Measurements from ENCODE around the gene TMOD1. TPM values are rescaled to one million over a fixed set of nuclear protein-coding genes. Genes with fewer than 3 reads are reported as not detected.
A peak's percentile ranks its signal among the peaks of the same experiment; 100 is the strongest.

TMOD1 gene
- total RNA-seq, 1 donor from 2014 or later: not detected

DNA sequence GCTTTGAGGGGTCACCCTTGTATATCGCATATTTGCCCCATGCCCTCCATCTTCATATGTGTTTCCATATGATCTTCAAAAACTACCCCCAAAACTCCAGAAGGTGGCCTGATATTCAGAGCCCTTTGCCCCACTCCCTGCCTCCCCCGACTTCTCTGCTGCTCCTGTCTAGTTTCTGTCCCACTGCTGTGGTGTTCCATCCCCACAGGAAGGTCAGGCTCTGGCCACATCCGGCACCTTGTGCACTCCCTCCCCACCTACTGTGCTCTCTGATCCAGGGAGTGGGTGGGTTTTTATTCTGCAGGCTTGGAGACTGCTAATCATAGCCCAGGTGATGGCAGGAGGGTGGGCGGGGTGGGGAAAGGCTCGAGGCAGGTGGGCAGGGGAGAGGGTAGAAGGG is 52.4 kb downstream of the TMOD1 start:
- H3F3A ChIP-seq (ENCODE audit: low read depth): no peaks in the 10 kb centered on the region
- no peak overlapping the region for H2AFZ ChIP-seq (replicated peaks)
- no peak overlapping the region for H3K27ac ChIP-seq
- H3K36me3 Mint-ChIP-seq: no peaks in the 10 kb centered on the region
- H3K27me3 ChIP-seq: no peaks in the 10 kb centered on the region
- DNase-seq (ENCODE audit: low spot score): no peak
- no peaks in the 10 kb centered on the region for H3K36me3 ChIP-seq
- no peak overlapping the region for H3K4me3 ChIP-seq
- H3K4me2 ChIP-seq: no peak overlapping the region
- H3K4me1 ChIP-seq: peaks cover 7% of the 10 kb centered on the region
- H3K4me3 Mint-ChIP-seq: no peak overlapping the region
- H3K9me3 Mint-ChIP-seq: no peaks in the 10 kb centered on the region
- H4K20me1 ChIP-seq (ENCODE audit: low read depth): no peaks in the 10 kb centered on the region
- TF ChIP-seq EZH2phosphoT487 (IDR thresholded peaks at IDR 0.05) (no peak), EZH2 (IDR thresholded peaks at IDR 0.05) (no peak)
- TF ChIP-seq, protein P1, sequence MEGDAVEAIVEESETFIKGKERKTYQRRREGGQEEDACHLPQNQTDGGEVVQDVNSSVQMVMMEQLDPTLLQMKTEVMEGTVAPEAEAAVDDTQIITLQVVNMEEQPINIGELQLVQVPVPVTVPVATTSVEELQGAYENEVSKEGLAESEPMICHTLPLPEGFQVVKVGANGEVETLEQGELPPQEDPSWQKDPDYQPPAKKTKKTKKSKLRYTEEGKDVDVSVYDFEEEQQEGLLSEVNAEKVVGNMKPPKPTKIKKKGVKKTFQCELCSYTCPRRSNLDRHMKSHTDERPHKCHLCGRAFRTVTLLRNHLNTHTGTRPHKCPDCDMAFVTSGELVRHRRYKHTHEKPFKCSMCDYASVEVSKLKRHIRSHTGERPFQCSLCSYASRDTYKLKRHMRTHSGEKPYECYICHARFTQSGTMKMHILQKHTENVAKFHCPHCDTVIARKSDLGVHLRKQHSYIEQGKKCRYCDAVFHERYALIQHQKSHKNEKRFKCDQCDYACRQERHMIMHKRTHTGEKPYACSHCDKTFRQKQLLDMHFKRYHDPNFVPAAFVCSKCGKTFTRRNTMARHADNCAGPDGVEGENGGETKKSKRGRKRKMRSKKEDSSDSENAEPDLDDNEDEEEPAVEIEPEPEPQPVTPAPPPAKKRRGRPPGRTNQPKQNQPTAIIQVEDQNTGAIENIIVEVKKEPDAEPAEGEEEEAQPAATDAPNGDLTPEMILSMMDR (IDR thresholded peaks at IDR 0.05): no peak
- H3K9ac ChIP-seq: no peak overlapping the region
- H3K4me1 Mint-ChIP-seq: peaks cover 5% of the 10 kb centered on the region
- no peaks in the 10 kb centered on the region for H3K9me3 ChIP-seq (ENCODE audit: low read depth)
- no peak overlapping the region for H3K27ac Mint-ChIP-seq
- H3K27me3 Mint-ChIP-seq (ENCODE audit: insufficient read depth, low read depth): peaks cover 5% of the 10 kb centered on the region
- no peaks in the 10 kb centered on the region for H3K79me2 ChIP-seq (ENCODE audit: low read depth)

DNA sequence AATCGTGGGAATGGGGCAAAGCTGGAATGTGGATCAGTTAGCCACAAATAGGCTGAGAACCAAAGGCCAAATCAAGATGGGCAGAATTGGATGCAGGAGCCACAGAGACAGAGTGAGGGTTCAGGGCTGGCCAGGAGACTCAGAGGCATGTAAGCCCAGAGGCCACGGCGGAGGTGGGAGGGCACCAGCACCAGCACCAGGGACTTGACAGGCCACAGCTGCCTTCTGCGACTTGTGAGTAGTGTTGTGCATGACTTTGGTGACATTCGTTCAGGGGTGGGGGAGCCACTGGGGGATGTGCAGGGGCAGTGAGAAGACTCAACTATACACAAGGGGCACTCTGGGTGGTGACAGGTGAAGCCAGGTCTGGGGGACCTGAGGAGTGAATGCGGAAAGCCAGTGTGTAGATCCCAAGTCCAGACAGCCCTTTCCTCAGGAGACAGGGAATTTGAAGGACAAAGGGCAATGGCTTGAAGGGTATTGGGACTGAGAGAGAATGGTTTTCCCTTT is 53.2 kb downstream of the TMOD1 start:
- Mint-ChIP-seq H3K36me3 (no peaks in the 10 kb centered on the region), H3K4me3 (no peak overlapping the region), H3K27ac (no peak overlapping the region), H3K4me1 (peaks cover 5% of the 10 kb centered on the region), H3K9me3 (no peaks in the 10 kb centered on the region), H3K27me3 (ENCODE audit: insufficient read depth, low read depth) (peaks cover 3% of the 10 kb centered on the region)
- TF ChIP-seq EZH2phosphoT487 (IDR thresholded peaks at IDR 0.05) (no peak), EZH2 (IDR thresholded peaks at IDR 0.05) (no peak)
- TF ChIP-seq, protein P1 (IDR thresholded peaks at IDR 0.05): no peak
- no peaks in the 10 kb centered on the region for H3K36me3 ChIP-seq
- peak overlapping the region; percentile 57 for H2AFZ ChIP-seq (replicated peaks)
- H4K20me1 ChIP-seq (ENCODE audit: low read depth): no peaks in the 10 kb centered on the region
- H3F3A ChIP-seq (ENCODE audit: low read depth): no peaks in the 10 kb centered on the region
- no peak for DNase-seq (ENCODE audit: low spot score)
- H3K4me1 ChIP-seq: peaks cover 7% of the 10 kb centered on the region
- H3K79me2 ChIP-seq (ENCODE audit: low read depth): no peaks in the 10 kb centered on the region
- H3K4me2 ChIP-seq: no peak overlapping the region
- H3K27ac ChIP-seq: no peak overlapping the region
- no peaks in the 10 kb centered on the region for H3K27me3 ChIP-seq
- H3K4me3 ChIP-seq: no peak overlapping the region
- no peaks in the 10 kb centered on the region for H3K9me3 ChIP-seq (ENCODE audit: low read depth)
- no peak overlapping the region for H3K9ac ChIP-seq

DNA sequence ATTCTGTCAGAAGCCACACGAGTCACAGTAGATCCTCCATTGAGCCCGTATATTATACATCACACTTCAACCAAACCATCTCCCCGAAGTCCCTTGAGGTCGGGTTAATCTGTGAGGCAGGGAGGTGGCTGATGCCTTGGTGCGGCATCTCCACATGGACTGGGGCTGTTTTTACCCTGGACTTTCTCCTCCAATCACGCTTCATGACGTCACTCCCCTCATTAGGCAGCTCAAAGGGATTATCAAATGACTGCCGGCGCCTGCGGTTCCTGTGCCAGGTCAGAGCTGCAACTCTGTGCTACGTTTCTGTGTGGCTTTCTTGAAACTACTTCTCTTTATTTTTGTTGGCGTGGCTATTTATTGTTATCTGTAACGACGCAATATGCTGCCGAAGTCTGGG is 53.7 kb downstream of the TMOD1 start:
- no peak overlapping the region for H3K27ac ChIP-seq
- no peak overlapping the region for H3K9ac ChIP-seq
- Mint-ChIP-seq H3K4me3 (no peak overlapping the region), H3K9me3 (no peaks in the 10 kb centered on the region), H3K4me1 (peaks cover 5% of the 10 kb centered on the region), H3K27ac (peak overlapping the region; percentile 46), H3K27me3 (ENCODE audit: insufficient read depth, low read depth) (peaks cover 5% of the 10 kb centered on the region), H3K36me3 (no peaks in the 10 kb centered on the region)
- H2AFZ ChIP-seq (replicated peaks): peak overlapping the region; percentile 57
- no peaks in the 10 kb centered on the region for H3K27me3 ChIP-seq
- no peaks in the 10 kb centered on the region for H4K20me1 ChIP-seq (ENCODE audit: low read depth)
- H3K9me3 ChIP-seq (ENCODE audit: low read depth): no peaks in the 10 kb centered on the region
- no peak overlapping the region for H3K4me3 ChIP-seq
- H3K79me2 ChIP-seq (ENCODE audit: low read depth): no peaks in the 10 kb centered on the region
- H3K4me1 ChIP-seq: peaks cover 7% of the 10 kb centered on the region
- no peak for TF ChIP-seq EZH2phosphoT487 (IDR thresholded peaks at IDR 0.05)
- TF ChIP-seq EZH2 (IDR thresholded peaks at IDR 0.05): no peak
- TF ChIP-seq, protein P1 (IDR thresholded peaks at IDR 0.05): no peak
- DNase-seq (ENCODE audit: low spot score): peak; percentile 63
- no peaks in the 10 kb centered on the region for H3F3A ChIP-seq (ENCODE audit: low read depth)
- H3K36me3 ChIP-seq: no peaks in the 10 kb centered on the region
- H3K4me2 ChIP-seq: peak overlapping the region; percentile 39
